HepG2 (cell line): ENCODE results near the gene SERPINA3.

Experiments used
- FOXJ3 ChIP-seq: sonication (generic); formaldehyde crosslinking; IDR thresholded peaks from 2 replicates; pipeline ENCODE4 v1.4.0; 2020; ENCODE audit warnings: missing genetic modification reagents, mild to moderate bottlenecking, borderline replicate concordance
- KDM5B ChIP-seq: sonication (generic); formaldehyde crosslinking; IDR thresholded peaks from 2 replicates; pipeline ENCODE4 v1.4.0; 2020; ENCODE audit warnings: missing genetic modification reagents, mild to moderate bottlenecking, borderline replicate concordance
- NFATC3 ChIP-seq: sonication (generic); formaldehyde crosslinking; IDR thresholded peaks from 2 replicates; pipeline ENCODE4 v1.5.1; 2020; ENCODE audit warnings: mild to moderate bottlenecking, missing genetic modification reagents
- SP1 ChIP-seq, 2 experiments: fragments of 450-650 bp in 1 of 2; sonication (generic) in 1 of 2; formaldehyde crosslinking in 1 of 2; IDR thresholded peaks; 2 replicates each; pipeline versions ENCODE4 v1.4.0 to v1.6.1; 2016 to 2020; ENCODE audit warnings: missing genetic modification reagents in 1 of 2
- TSC22D2 ChIP-seq: sonication (generic); formaldehyde crosslinking; IDR thresholded peaks from 2 replicates; pipeline ENCODE4 v1.5.1; 2020; ENCODE audit warnings: missing genetic modification reagents, mild to moderate bottlenecking, borderline replicate concordance
- YY1 ChIP-seq: IDR thresholded peaks from 2 replicates; pipeline ENCODE4 v1.6.1; 2011; ENCODE audit warnings: low read length, low read depth, moderate library complexity, mild to moderate bottlenecking; ENCODE audit not compliant: insufficient read depth, insufficient replicate concordance
- ZFP36 ChIP-seq: fragments of 150-350 bp; IDR thresholded peaks from 2 replicates; pipeline ENCODE4 v1.6.1; 2018; ENCODE audit warnings: borderline replicate concordance, low read length, low read depth; ENCODE audit not compliant: partially characterized antibody
- TF ChIP-seq, protein P1 (sequence below), 2 experiments: IDR thresholded peaks; 2 replicates each; pipeline ENCODE4 v1.6.1; 2011 to 2012; ENCODE audit warnings: low read length in 2 of 2, borderline replicate concordance in 1 of 2, low read depth in 1 of 2, mild to moderate bottlenecking in 1 of 2, moderate library complexity in 1 of 2

DNA sequence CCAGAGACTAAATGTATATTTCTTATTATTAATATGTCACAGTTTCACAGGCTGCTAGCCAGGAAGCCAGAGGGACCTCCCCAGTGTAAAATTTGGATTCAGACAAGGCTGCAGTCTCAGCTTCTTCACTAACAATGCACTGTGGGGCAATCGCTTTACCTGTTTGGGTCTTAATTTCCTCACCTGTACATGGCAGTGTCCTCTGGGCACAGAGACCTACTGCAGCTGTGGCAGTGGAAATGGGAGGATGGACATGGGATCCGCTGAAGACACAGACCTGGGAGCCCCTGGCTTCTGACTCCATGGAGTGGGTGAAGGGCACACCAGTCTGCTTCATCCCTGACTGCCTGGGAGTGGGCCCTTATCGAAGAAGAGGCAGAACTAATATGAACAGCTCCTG is 37.9 kb upstream of the SERPINA3 start:
- TF ChIP-seq NFATC3 (no peak), YY1 (no peak), KDM5B (CRISPR knock-in tag) (no peak), TSC22D2 (no peak), FOXJ3 (CRISPR knock-in tag) (no peak), ZFP36 (no peak), SP1 (IDR thresholded peaks at IDR 0.05) (no peak), SP1 (CRISPR knock-in tag; IDR thresholded peaks at IDR 0.05) (no peak)
- TF ChIP-seq, protein P1, sequence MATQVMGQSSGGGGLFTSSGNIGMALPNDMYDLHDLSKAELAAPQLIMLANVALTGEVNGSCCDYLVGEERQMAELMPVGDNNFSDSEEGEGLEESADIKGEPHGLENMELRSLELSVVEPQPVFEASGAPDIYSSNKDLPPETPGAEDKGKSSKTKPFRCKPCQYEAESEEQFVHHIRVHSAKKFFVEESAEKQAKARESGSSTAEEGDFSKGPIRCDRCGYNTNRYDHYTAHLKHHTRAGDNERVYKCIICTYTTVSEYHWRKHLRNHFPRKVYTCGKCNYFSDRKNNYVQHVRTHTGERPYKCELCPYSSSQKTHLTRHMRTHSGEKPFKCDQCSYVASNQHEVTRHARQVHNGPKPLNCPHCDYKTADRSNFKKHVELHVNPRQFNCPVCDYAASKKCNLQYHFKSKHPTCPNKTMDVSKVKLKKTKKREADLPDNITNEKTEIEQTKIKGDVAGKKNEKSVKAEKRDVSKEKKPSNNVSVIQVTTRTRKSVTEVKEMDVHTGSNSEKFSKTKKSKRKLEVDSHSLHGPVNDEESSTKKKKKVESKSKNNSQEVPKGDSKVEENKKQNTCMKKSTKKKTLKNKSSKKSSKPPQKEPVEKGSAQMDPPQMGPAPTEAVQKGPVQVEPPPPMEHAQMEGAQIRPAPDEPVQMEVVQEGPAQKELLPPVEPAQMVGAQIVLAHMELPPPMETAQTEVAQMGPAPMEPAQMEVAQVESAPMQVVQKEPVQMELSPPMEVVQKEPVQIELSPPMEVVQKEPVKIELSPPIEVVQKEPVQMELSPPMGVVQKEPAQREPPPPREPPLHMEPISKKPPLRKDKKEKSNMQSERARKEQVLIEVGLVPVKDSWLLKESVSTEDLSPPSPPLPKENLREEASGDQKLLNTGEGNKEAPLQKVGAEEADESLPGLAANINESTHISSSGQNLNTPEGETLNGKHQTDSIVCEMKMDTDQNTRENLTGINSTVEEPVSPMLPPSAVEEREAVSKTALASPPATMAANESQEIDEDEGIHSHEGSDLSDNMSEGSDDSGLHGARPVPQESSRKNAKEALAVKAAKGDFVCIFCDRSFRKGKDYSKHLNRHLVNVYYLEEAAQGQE (IDR thresholded peaks at IDR 0.05; ENCODE audit: borderline replicate concordance in 1 of 2, low read depth in 1 of 2, low read length in 2 of 2) = no peak
